Pancreas (tissue), 10 donors: ENCODE results near the gene IRX2. TPM values are rescaled to one million over a fixed set of nuclear protein-coding genes. Genes with fewer than 3 reads are reported as not detected.

Experiments used
- ATAC-seq, 4 donors: fragments of 200-7000 bp; cut with Tn5 transposase; one replicate each; pipeline versions ENCODE4 v1.8.0 to v1.9.1; 2020; ENCODE audit warnings: mild to moderate bottlenecking in 4 of 4, moderate library complexity in 4 of 4
- DNase-seq, 6 donors: peaks; one replicate each; pipeline ENCODE4 v3.0.0-alpha.2; 2020
- FAIRE-seq: peaks from 2 replicates; lab custom pipeline; 2012; peaks lifted over from hg19 to GRCh38; lab: Jason Lieb, UNC
- H3K27ac ChIP-seq, 4 donors: fragments of 200-600 bp; sonication (generic); 1 replicate in 3 of 4; 2 replicates in 1 of 4; pipeline versions ENCODE4 v1.5.0 to v1.8.0; 2020
- H3K27me3 ChIP-seq, 4 donors: fragments of 200-600 bp; one replicate each; pipeline ENCODE4 v1.8.0; 2021
- H3K36me3 ChIP-seq, 3 donors: fragments of 200-600 bp; sonication (generic) in 1 of 3; one replicate each; pipeline versions ENCODE4 v1.5.0 to v1.8.0; 2020 to 2021
- H3K4me1 ChIP-seq, 3 donors: fragments of 200-600 bp; one replicate each; pipeline ENCODE4 v1.8.0; 2021
- H3K4me3 ChIP-seq, 4 donors: fragments of 200-600 bp; sonication (generic) in 2 of 4; one replicate each; pipeline versions ENCODE4 v1.5.0 to v1.8.0; 2020 to 2021
- H3K9me3 ChIP-seq, 4 donors: fragments of 200-600 bp; one replicate each; pipeline ENCODE4 v1.8.0; 2021
- CTCF ChIP-seq, 4 donors: fragments of 200-600 bp; sonication (generic) in 3 of 4; IDR thresholded peaks; one replicate each; pipeline versions ENCODE4 v1.5.0 to v1.8.0; 2021; ENCODE audit warnings: antibody characterized with exemption in 4 of 4
- WGBS, 2 donors: extraction: QIAGEN DNeasy Blood & Tissue Kit; methylation state at CpG; one replicate each; pipeline ENCODE4 v1.1.7; 2013; 5-methylcytosine and 5-hydroxymethylcytosine counted together
- intact Hi-C, 3 donors: fragments of 100-400 bp; cut with DNase I; formaldehyde crosslinking; loops; one replicate each; pipeline versions ENCODE4 v1.11.1 to v1.14.2; 2022
- polyA plus RNA-seq, 2 donors: library from polyadenylated mRNA; stranded (reverse); fragments of 200-250 nt; gene quantifications; one replicate each; pipeline ENCODE4 v1.2.3, GENCODE V29; 2013
- total RNA-seq, 6 donors: library from RNA; stranded (reverse); fragmentation: NEBNext Ultra II Directional in 4 of 6; extraction: Animal tissue kit (Norgen Biotek cat#: 25700) in 4 of 6; gene quantifications; one replicate each; pipeline versions ENCODE4 v1.2.1 to v1.2.4, GENCODE V29; 2021 to 2023
- donor health status: healthy with polysubstance abuse.
- donor health status: DM: no; HTN: no; CAD: no; lungs with moderate emphysema.
- donor health status: DM: no; HTN: no; CAD: no.
- donor health status: control.
- donor health status: control.
- donor health status: Bipolar disorder and iron deficiency.
- donor health status: DM: yes; HTN: yes; CAD: no.
- donor health status: DM: no; HTN: no; CAD: no.
- donor health status: DM: no; HTN: no; CAD: no.
- donor health status: DM: yes; HTN: yes; CAD: no.

Gene IRX2
- total and polyA plus RNA-seq, 8 donors: 0.56 to 22.8 (median 1.4) TPM

DNA sequence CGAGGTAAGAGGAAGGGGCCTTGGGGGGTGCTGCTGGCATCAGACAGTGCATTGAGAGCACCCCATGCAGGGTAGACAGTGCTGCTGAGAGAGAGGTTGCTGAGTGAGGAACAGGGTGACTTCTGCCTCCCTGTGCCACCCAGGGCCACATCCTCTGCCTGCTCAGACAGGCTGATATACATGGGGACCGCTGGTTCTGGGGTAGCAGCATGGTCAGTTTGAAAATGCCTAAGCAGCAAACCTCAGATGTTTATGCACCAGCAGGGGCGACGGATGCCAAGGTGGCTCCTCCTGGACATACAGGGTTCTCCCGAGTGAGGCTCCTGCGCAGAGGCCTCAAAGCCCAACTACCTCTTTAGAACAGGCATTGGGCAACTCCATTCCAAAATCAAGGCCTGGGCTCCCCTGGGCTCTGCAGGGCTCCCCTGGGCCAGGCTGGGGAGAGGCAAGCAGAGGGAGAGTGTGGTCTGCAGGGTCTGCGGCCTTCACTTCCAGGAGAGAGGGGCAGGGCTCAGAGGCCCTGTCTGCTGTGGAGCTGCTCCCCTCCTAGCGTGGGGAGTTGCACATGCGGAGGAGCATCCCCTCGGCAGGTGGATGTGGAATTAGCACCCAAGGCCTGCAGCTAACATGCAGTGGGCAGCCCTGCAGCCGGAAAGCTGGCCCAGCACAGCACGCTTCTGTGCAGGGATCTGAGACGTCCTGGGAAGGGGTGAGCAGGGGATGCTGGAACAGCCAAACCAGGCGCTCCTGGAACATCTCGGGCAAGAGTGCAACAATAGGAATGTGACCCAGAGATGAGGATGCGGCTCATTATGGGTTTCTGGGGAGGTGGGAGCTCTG is 46.5 kb downstream of the IRX2 start:
- Histone ChIP-seq H3K27me3 (no peaks in the 10 kb centered on the region), H3K27ac (no peak overlapping the region), H3K36me3 (no peaks in the 10 kb centered on the region), H3K4me1 (no peaks in the 10 kb centered on the region), H3K4me3 (no peak overlapping the region), H3K9me3 (no peaks in the 10 kb centered on the region)
- FAIRE-seq: no peak
- TF ChIP-seq CTCF (IDR thresholded peaks at IDR 0.05): no peak
- WGBS, 2 donors: 65 to 77% methylated on average over 16 of the region's 16 CpGs
- no peak for ATAC-seq
- no peak for DNase-seq
- intact Hi-C loops: no loop called here

DNA sequence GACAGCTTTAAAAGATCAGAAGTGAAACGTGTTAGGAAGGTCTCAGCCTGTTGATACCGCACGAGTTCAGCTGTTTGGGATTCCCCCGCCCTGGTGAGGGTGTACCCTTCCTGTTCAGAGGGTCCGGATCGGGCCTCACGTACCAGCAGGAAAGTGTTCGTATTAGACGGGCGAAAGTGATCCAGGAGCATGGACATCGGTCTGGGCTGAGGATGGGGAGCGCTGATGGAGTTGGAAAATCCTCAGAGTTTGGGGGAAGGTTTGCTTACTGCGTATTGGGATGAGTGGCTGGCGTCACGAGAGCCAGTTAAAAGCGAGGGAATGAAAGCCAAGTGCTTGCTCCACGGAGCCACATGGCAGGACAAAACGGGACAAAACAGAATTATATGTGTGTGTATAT is 47.4 kb downstream of the IRX2 start:
- WGBS, 2 donors: 64 to 77% methylated on average over 18 of the region's 18 CpGs
- Histone ChIP-seq H3K4me3 (no peak overlapping the region), H3K27me3 (no peaks in the 10 kb centered on the region), H3K27ac (no peak overlapping the region), H3K4me1 (no peaks in the 10 kb centered on the region), H3K9me3 (no peaks in the 10 kb centered on the region), H3K36me3 (no peaks in the 10 kb centered on the region)
- no peak for TF ChIP-seq CTCF (IDR thresholded peaks at IDR 0.05)
- intact Hi-C loops: no loop called here
- ATAC-seq (no peak), DNase-seq (no peak), FAIRE-seq (no peak)

- FAIRE-seq (no peak), DNase-seq (no peak), ATAC-seq (no peak)
- Histone ChIP-seq H3K27me3 (no peaks in the 10 kb centered on the region), H3K4me1 (no peaks in the 10 kb centered on the region), H3K27ac (no peak overlapping the region), H3K9me3 (no peaks in the 10 kb centered on the region), H3K36me3 (no peaks in the 10 kb centered on the region), H3K4me3 (no peak overlapping the region)
- no peak for TF ChIP-seq CTCF (IDR thresholded peaks at IDR 0.05)
- WGBS, 2 donors: 69 to 74% methylated on average over 12 of the region's 12 CpGs
- intact Hi-C loops: no loop called here
These were observed 47.9 kb downstream of the IRX2 start for GRCh38 chr5:2703615-2704014.

DNA sequence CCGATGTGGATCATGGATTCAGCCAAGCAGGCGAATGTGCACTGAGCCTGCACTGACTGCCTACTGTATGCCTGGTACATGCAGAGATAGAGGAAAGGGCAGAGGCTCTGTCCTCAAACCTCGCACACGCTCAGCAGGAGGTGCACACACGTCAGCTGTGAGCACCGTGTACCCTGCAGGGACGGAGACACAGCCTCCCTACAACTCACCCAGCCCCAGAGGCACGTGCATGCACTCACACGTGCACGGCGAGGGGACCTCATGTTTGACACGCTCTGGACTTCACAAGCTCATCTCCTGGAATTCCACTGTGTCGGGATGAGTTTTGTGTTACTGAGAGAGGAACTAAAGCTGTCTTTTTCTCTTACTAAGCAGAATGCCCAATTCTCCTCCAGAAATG is 48.4 kb downstream of the IRX2 start:
- FAIRE-seq: no peak
- ATAC-seq: no peak
- H3K4me3 ChIP-seq: no peak overlapping the region
- intact Hi-C loops: no loop called here
- no peak for DNase-seq
- H3K36me3 ChIP-seq: no peaks in the 10 kb centered on the region
- 50 to 66% methylated on average over 13 of the region's 13 CpGs for WGBS, 2 donors
- no peak overlapping the region for H3K27ac ChIP-seq
- TF ChIP-seq CTCF (IDR thresholded peaks at IDR 0.05): no peak
- H3K27me3 ChIP-seq: no peaks in the 10 kb centered on the region
- H3K9me3 ChIP-seq: no peaks in the 10 kb centered on the region
- H3K4me1 ChIP-seq: no peaks in the 10 kb centered on the region
